ENCODE measurements around the gene ASPN. TPM values are rescaled to one million over a fixed set of nuclear protein-coding genes. Genes with fewer than 3 reads are reported as not detected.

The ASPN gene
- total RNA-seq, 2 experiments from 2014 or later = not detected

DNA sequence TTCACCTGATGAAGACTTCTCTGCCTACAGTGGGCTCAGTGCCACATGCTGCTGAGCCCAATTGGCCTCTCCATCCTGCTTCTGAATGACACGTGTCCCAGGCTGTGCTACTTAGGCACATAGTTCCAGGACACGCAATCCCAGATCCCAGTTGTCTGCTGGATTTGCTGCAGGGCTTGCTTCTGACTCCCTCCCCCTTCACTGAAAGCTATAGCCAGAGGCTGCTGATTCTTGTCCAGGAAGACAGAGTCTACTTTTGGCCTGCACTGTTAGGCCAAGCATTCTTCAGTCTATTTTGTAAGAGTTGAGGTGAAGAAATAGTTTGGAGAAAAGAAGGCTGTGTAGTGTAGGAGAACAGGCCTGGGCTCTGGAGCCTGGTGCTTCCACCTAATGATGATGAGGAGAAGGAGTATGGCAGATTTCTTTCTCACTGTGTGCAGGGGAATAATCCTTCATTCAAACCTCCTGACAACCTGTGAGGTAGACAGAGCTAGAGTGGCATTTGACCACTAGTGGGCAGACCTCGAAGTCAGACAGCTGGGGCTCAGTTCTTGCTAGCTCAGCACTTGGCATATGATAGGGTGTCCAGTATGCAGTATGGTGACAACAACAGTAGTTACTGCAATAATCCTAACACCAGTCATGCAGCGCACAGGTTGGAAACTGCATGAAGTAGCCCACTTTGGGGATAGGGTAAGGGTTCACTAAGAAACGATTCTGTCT lies 19.5 kb upstream of the ASPN start:
- intact Hi-C loops (cut with micrococcal nuclease; ENCODE audit: unreplicated experiment) = no loop called here

DNA sequence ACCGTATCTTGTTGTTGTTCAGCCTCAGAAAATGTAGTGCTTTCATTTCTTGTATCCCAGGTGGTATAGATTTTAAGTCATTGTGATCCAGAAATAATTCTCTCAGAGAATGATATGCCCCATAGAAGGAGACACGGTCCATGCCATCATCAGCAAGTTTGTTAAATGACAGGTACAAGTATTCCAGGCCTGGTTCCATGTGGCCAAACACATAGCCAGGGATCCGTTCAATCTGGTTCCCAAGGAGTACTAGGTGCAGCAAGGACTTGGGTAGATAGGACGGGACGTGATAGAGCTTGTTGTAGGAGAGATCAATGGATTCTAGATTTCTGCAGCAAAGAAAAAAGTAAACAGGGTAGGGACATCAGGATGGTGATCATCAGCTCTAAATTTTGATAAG lies 18.4 kb upstream of the ASPN start:
- Histone ChIP-seq H3K4me1 (ENCODE audit: insufficient read depth, low read length, poor library complexity, severe bottlenecking) (no peaks in the 10 kb centered on the region), H3K36me3 (ENCODE audit: insufficient read depth, low read length) (no peaks in the 10 kb centered on the region), H3K9me3 (ENCODE audit: low read length) (no peaks in the 10 kb centered on the region), H3K4me3 (ENCODE audit: low read depth, low read length, poor library complexity, severe bottlenecking) (no peak overlapping the region), H3K27ac (ENCODE audit: low read depth, low read length, poor library complexity, severe bottlenecking) (no peak overlapping the region), H4K20me1 (ENCODE audit: insufficient read depth, low read length) (no peaks in the 10 kb centered on the region), H3K4me2 (ENCODE audit: low read length) (no peak overlapping the region), H3K79me2 (ENCODE audit: insufficient read depth, low read depth, low read length) (no peaks in the 10 kb centered on the region), H3K9me2 (ENCODE audit: insufficient read depth, low read length) (no peaks in the 10 kb centered on the region), H2AFZ (ENCODE audit: low read length) (no peak overlapping the region)
- ChIA-PET POLR2A (interaction anchor here (1.1 kb wide), 1 partner anchor 14 kb away, joined by 4 read pairs; no protein-coding TSS in a partner anchor), CTCF (ENCODE audit: unreplicated experiment) (no interaction called here)
- no peak for DNase-seq (ENCODE audit: low spot score)
- intact Hi-C loops (cut with micrococcal nuclease; ENCODE audit: unreplicated experiment) = no loop called here
- TF ChIP-seq EZH2phosphoT487 (IDR thresholded peaks at IDR 0.05; ENCODE audit: borderline replicate concordance, low read depth, low read length) = no peak
- TF ChIP-seq, protein P1, sequence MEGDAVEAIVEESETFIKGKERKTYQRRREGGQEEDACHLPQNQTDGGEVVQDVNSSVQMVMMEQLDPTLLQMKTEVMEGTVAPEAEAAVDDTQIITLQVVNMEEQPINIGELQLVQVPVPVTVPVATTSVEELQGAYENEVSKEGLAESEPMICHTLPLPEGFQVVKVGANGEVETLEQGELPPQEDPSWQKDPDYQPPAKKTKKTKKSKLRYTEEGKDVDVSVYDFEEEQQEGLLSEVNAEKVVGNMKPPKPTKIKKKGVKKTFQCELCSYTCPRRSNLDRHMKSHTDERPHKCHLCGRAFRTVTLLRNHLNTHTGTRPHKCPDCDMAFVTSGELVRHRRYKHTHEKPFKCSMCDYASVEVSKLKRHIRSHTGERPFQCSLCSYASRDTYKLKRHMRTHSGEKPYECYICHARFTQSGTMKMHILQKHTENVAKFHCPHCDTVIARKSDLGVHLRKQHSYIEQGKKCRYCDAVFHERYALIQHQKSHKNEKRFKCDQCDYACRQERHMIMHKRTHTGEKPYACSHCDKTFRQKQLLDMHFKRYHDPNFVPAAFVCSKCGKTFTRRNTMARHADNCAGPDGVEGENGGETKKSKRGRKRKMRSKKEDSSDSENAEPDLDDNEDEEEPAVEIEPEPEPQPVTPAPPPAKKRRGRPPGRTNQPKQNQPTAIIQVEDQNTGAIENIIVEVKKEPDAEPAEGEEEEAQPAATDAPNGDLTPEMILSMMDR (conservative IDR thresholded peaks at IDR 0.05; ENCODE audit: low read length) = no peak
- BruUV-seq (replicated peaks) = no TSS peak

More for the DNA sequence above, 19.5 kb upstream of the ASPN start:
- Histone ChIP-seq H3K4me2 (ENCODE audit: low read length) (no peak overlapping the region), H3K9me3 (ENCODE audit: low read length) (no peaks in the 10 kb centered on the region), H4K20me1 (ENCODE audit: insufficient read depth, low read length) (no peaks in the 10 kb centered on the region), H3K36me3 (ENCODE audit: insufficient read depth, low read length) (no peaks in the 10 kb centered on the region), H2AFZ (ENCODE audit: low read length) (no peak overlapping the region), H3K27ac (ENCODE audit: low read depth, low read length, poor library complexity, severe bottlenecking) (no peak overlapping the region), H3K4me3 (ENCODE audit: low read depth, low read length, poor library complexity, severe bottlenecking) (no peak overlapping the region), H3K9me2 (ENCODE audit: insufficient read depth, low read length) (no peaks in the 10 kb centered on the region), H3K79me2 (ENCODE audit: insufficient read depth, low read depth, low read length) (no peaks in the 10 kb centered on the region), H3K4me1 (ENCODE audit: insufficient read depth, low read length, poor library complexity, severe bottlenecking) (no peaks in the 10 kb centered on the region)
- no TSS peak for BruUV-seq (replicated peaks)
- ChIA-PET CTCF (ENCODE audit: unreplicated experiment) (no interaction called here), POLR2A (interaction anchor here (0.6 to 1.0 kb wide), 2 partner anchors 11 to 80 kb away, joined by 3 read pairs; no protein-coding TSS in a partner anchor)
- TF ChIP-seq, protein P1 (conservative IDR thresholded peaks at IDR 0.05; ENCODE audit: low read length) = peak; percentile 75
- no peak for TF ChIP-seq EZH2phosphoT487 (IDR thresholded peaks at IDR 0.05; ENCODE audit: borderline replicate concordance, low read depth, low read length)
- DNase-seq (ENCODE audit: low spot score) = peak; percentile 30

DNA sequence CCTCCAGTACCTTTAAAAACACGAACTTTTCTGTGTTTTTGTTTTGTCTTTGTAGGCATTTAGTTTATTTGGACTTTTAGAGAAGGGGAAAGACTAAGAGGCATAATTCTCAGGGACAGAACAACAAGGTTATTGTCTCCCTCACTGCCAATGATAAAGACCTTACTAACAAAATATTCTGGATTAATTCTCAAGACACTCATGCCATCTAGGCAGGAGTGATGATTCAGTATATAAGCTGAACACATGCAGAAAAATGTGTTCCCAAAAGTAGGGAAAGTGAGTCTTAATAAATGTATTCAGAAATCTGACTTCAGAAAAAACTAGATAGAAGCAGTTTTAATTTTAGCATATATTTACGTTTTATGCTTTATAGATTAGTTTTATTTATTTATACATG lies 17.4 kb upstream of the ASPN start:
- TF ChIP-seq EZH2phosphoT487 (IDR thresholded peaks at IDR 0.05; ENCODE audit: borderline replicate concordance, low read depth, low read length) = no peak
- TF ChIP-seq, protein P1 (conservative IDR thresholded peaks at IDR 0.05; ENCODE audit: low read length) = no peak
- POLR2A ChIA-PET = no interaction called here
- H3K4me2 ChIP-seq (ENCODE audit: low read length) = no peak overlapping the region
- H3K4me3 ChIP-seq (ENCODE audit: low read depth, low read length, poor library complexity, severe bottlenecking) = no peak overlapping the region
- CTCF ChIA-PET (ENCODE audit: unreplicated experiment) = no interaction called here
- intact Hi-C loops (cut with micrococcal nuclease; ENCODE audit: unreplicated experiment) = no loop called here
- H2AFZ ChIP-seq (ENCODE audit: low read length) = no peak overlapping the region
- H3K4me1 ChIP-seq (ENCODE audit: insufficient read depth, low read length, poor library complexity, severe bottlenecking) = no peaks in the 10 kb centered on the region
- H3K27ac ChIP-seq (ENCODE audit: low read depth, low read length, poor library complexity, severe bottlenecking) = no peak overlapping the region
- DNase-seq (ENCODE audit: low spot score) = no peak
- no peaks in the 10 kb centered on the region for H3K9me2 ChIP-seq (ENCODE audit: insufficient read depth, low read length)
- no peaks in the 10 kb centered on the region for H3K79me2 ChIP-seq (ENCODE audit: insufficient read depth, low read depth, low read length)
- no TSS peak for BruUV-seq (replicated peaks)
- no peaks in the 10 kb centered on the region for H4K20me1 ChIP-seq (ENCODE audit: insufficient read depth, low read length)
- no peaks in the 10 kb centered on the region for H3K9me3 ChIP-seq (ENCODE audit: low read length)
- H3K36me3 ChIP-seq (ENCODE audit: insufficient read depth, low read length) = no peaks in the 10 kb centered on the region
